Fibroblast of the aortic adventitia (primary cell): ENCODE results near the gene SYDE1. TPM values are rescaled to one million over a fixed set of nuclear protein-coding genes. Genes with fewer than 3 reads are reported as not detected.
A peak's percentile ranks its signal among the peaks of the same experiment; 100 is the strongest.

Experiments
- DNase-seq: peaks from one replicate; pipeline ENCODE4 v3.0.0-alpha.2; 2010; ENCODE audit warnings: low read depth
- H3K4me3 ChIP-seq: 2 replicates; pipeline ENCODE4 v1.5.1; 2011; ENCODE audit warnings: low read depth, mild to moderate bottlenecking, control low read depth, low read length, moderate library complexity
- total RNA-seq: library from RNA; depleted of rRNA; stranded (reverse); fragments of >200 nt; gene quantifications from 2 replicates; pipeline ENCODE4 v1.2.3, GENCODE V29; 2012; ENCODE audit warnings: low replicate concordance
- TF ChIP-seq, protein P1 (sequence below): IDR thresholded peaks from 2 replicates; pipeline ENCODE4 v1.5.1; 2011; ENCODE audit warnings: mild to moderate bottlenecking, low read length, control low read depth, inconsistent platforms; ENCODE audit not compliant: insufficient read depth

The SYDE1 gene
- total RNA-seq, 1 donor: 36.2 TPM

DNA sequence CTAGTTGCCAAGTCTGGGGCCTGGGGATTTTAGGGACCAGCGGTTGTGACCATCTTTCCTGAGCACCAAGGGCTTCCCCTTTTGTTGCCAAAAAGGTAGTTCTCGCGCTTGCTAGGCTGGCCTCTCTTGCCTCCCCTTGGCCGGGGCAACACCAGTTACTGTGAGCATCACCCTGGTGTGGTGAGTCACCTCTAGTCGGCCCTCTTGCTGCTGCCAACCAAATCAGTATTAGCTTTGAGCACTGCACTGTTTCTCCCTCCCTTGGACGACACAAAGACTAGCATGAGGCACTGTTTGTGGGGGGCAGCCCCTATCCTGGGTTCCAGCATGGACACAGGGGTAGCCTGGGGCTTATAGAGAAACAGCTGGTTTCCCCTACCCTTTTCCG, 6.9 kb downstream of the SYDE1 start:
- peak; percentile 67 for DNase-seq
- TF ChIP-seq, protein P1, sequence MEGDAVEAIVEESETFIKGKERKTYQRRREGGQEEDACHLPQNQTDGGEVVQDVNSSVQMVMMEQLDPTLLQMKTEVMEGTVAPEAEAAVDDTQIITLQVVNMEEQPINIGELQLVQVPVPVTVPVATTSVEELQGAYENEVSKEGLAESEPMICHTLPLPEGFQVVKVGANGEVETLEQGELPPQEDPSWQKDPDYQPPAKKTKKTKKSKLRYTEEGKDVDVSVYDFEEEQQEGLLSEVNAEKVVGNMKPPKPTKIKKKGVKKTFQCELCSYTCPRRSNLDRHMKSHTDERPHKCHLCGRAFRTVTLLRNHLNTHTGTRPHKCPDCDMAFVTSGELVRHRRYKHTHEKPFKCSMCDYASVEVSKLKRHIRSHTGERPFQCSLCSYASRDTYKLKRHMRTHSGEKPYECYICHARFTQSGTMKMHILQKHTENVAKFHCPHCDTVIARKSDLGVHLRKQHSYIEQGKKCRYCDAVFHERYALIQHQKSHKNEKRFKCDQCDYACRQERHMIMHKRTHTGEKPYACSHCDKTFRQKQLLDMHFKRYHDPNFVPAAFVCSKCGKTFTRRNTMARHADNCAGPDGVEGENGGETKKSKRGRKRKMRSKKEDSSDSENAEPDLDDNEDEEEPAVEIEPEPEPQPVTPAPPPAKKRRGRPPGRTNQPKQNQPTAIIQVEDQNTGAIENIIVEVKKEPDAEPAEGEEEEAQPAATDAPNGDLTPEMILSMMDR: no peak
- H3K4me3 ChIP-seq: no peak overlapping the region

- TF ChIP-seq, protein P1: no peak
- H3K4me3 ChIP-seq: no peak overlapping the region
- DNase-seq: peak; percentile 52
These were observed 7.9 kb downstream of the SYDE1 start for GRCh38 chr19:15115080-15115479.

- H3K4me3 ChIP-seq: no peak overlapping the region
- TF ChIP-seq, protein P1: no peak
- no peak for DNase-seq
These were observed 8.8 kb downstream of the SYDE1 start for GRCh38 chr19:15115762-15116615.

GRCh38 chr19:15116856-15117255, 9.7 kb downstream of the SYDE1 start:
- no peak for DNase-seq
- no peak overlapping the region for H3K4me3 ChIP-seq
- TF ChIP-seq, protein P1: no peak

GRCh38 chr19:15118248-15118647, 11.0 kb downstream of the SYDE1 start:
- DNase-seq: no peak

GRCh38 chr19:15118789-15119494, 11.7 kb downstream of the SYDE1 start:
- no peak for DNase-seq
- H3K4me3 ChIP-seq: no peak overlapping the region
- TF ChIP-seq, protein P1: no peak

More at GRCh38 chr19:15118248-15118647, 11.0 kb downstream of the SYDE1 start:
- TF ChIP-seq, protein P1: no peak
- H3K4me3 ChIP-seq: no peak overlapping the region
